ENCODE data around the gene ATG9A. TPM values are rescaled to one million over a fixed set of nuclear protein-coding genes. Genes with fewer than 3 reads are reported as not detected.

The ATG9A gene
- total and polyA plus RNA-seq, 2 of the 8 experiments (the other 6 are each of a cell fraction or from before 2014, with no cell fraction given) = 43.6 to 66.8 TPM

DNA sequence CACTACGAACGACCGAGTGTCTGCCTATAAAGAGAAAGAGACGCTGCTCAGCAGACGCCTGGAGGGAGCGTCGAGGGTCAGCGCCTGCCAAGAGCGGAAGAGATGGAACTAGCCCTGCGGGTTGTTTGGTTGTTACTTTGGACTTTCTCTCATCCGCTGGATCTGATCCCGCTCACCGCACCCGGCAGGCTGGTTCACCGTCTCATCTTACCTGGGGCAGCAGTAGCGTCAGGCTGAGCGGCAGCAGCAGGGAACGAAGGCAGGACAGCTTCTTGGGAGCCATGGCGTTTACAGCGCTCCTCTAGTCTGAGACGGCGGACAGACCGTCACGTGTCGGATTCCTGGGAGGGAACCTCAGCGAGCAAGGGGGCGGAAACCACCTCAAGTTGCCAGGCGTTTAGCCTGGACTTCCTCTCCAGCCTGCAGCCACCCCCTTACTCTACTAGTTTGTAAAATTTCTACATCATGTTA lies 13.9 kb upstream of the ATG9A start (continued):
- TF ChIP-seq CTCF (IDR thresholded peaks at IDR 0.05; ENCODE audit: control extremely low read depth in 1 of 3, insufficient read depth in 1 of 3, low read depth in 1 of 3, low read length in 3 of 3) = no peak
- TF ChIP-seq BRCA1 (IDR thresholded peaks at IDR 0.05; ENCODE audit: low read depth, low read length) = no peak
- no peak for TF ChIP-seq RNF2 (IDR thresholded peaks at IDR 0.05; ENCODE audit: borderline replicate concordance, low read depth, low read length, missing control alignments, poor library complexity, severe bottlenecking)
